ENCODE measurements around the gene LAPTM4A.
"Not testable (repeated sequence)": the region's sequence is repeated elsewhere in the genome, so short reads cannot be mapped to it uniquely, and the experiment has no call there.

The LAPTM4A gene

GRCh38 chr2:20048488-20049448 lies 2.7 kb downstream of the LAPTM4A start:
- in situ Hi-C loops (cut with HindIII; ENCODE audit: low sequenced_read_pairs): no loop called here
- no peak for DNase-seq (ENCODE audit: low read depth)
- H3K4me3 ChIP-seq (ENCODE audit: low read depth, low read length): peak overlapping the region; percentile 89
- no peak for TF ChIP-seq CTCF (IDR thresholded peaks at IDR 0.05; ENCODE audit: low read depth, low read length, missing control alignments)

- DNase-seq (ENCODE audit: low read depth); H3K4me3 ChIP-seq (ENCODE audit: low read depth, low read length); in situ Hi-C loops (cut with HindIII; ENCODE audit: low sequenced_read_pairs): not testable (repeated sequence)
Measured at GRCh38 chr2:20045712-20046292, 5.6 kb downstream of the LAPTM4A start.

- no peak for TF ChIP-seq CTCF (IDR thresholded peaks at IDR 0.05; ENCODE audit: low read depth, low read length, missing control alignments)
- no peak overlapping the region for H3K4me3 ChIP-seq (ENCODE audit: low read depth, low read length)
- DNase-seq (ENCODE audit: low read depth): no peak
- in situ Hi-C loops (cut with HindIII; ENCODE audit: low sequenced_read_pairs): no loop called here
Measured at GRCh38 chr2:20044778-20045177, 6.7 kb downstream of the LAPTM4A start.

GRCh38 chr2:20042531-20042930 lies 8.9 kb downstream of the LAPTM4A start:
- no peak overlapping the region for H3K4me3 ChIP-seq (ENCODE audit: low read depth, low read length)
- DNase-seq (ENCODE audit: low read depth): no peak
- in situ Hi-C loops (cut with HindIII; ENCODE audit: low sequenced_read_pairs): no loop called here
- no peak for TF ChIP-seq CTCF (IDR thresholded peaks at IDR 0.05; ENCODE audit: low read depth, low read length, missing control alignments)

GRCh38 chr2:20040489-20041172 lies 10.8 kb downstream of the LAPTM4A start:
- no peak for TF ChIP-seq CTCF (IDR thresholded peaks at IDR 0.05; ENCODE audit: low read depth, low read length, missing control alignments)
- in situ Hi-C loops (cut with HindIII; ENCODE audit: low sequenced_read_pairs): no loop called here
- no peak overlapping the region for H3K4me3 ChIP-seq (ENCODE audit: low read depth, low read length)
- no peak for DNase-seq (ENCODE audit: low read depth)

DNA sequence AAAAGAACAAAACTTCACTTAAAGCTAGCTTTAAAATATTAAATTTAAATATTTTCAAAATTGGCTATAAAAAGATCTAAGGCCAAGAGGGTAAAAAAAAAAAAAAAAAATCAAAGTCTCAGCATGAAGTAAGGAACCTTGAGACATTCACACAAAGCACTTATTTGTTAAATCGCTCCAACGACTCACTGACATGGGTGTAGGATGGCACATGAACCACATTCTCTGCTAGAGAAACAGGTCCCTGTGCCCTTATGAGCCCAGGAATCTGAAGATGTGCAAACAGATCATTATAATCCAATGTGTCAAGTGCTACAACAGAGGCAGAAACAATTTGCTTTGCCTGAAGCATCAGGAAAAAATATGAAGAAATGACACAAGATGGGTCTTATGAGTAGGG lies 13.8 kb downstream of the LAPTM4A start:
- TF ChIP-seq CTCF (IDR thresholded peaks at IDR 0.05; ENCODE audit: low read depth, low read length, missing control alignments): no peak
- in situ Hi-C loops (cut with HindIII; ENCODE audit: low sequenced_read_pairs): no loop called here
- H3K4me3 ChIP-seq (ENCODE audit: low read depth, low read length): no peak overlapping the region
- no peak for DNase-seq (ENCODE audit: low read depth)
